HUES6 (cell line): ENCODE data around the gene TTC19.

Experiments used
- H3K27ac ChIP-seq: 2 replicates; pipeline ENCODE4 v1.7.0; 2013; ENCODE audit warnings: low read depth, mild to moderate bottlenecking, low read length, inconsistent platforms
- H3K27me3 ChIP-seq: 2 replicates; pipeline ENCODE4 v1.6.1; 2013; ENCODE audit warnings: low read length; ENCODE audit not compliant: control insufficient read depth, insufficient read depth
- H3K36me3 ChIP-seq: 2 replicates; pipeline ENCODE4 v1.6.1; 2013; ENCODE audit warnings: low read length; ENCODE audit not compliant: control insufficient read depth, insufficient read depth
- H3K4me1 ChIP-seq: 2 replicates; pipeline ENCODE4 v1.6.1; 2013; ENCODE audit warnings: low read length; ENCODE audit not compliant: control insufficient read depth, insufficient read depth
- H3K4me3 ChIP-seq: 2 replicates; pipeline ENCODE4 v1.5.1; 2013; ENCODE audit warnings: low read depth, low read length
- H3K9ac ChIP-seq: one replicate; pipeline ENCODE4 v1.6.1; 2013; ENCODE audit warnings: mild to moderate bottlenecking, low read length
- H3K9me3 ChIP-seq: 2 replicates; pipeline ENCODE4 v1.6.1; 2013; ENCODE audit warnings: low read depth, low read length; ENCODE audit not compliant: control insufficient read depth, insufficient read depth

TTC19 gene

DNA sequence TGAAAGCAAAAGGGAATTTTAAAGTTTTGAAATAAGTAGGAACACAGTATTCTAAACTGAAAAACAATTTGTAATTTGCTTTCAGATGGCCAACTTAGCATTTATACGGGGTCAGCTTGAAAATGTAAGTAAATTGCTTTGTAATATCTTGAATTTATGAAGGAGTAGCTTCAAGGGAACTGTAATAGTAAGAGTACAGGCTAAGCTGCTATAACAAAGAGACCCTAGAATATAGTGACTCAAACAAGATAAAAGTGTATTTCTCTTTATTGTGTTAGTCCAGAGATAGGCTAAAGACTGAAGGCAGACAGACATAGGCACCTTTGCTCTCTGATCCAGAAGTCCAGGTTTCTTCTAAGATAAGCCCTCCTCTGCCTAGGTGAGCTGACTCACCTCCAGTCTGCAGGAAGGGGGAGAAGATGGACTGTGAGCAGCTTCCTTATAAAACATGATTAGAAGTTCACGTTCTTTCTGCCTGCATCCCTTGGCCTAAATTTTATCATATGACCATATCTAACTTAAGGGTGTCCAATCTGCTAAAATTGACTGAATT, 3.2 kb downstream of the TTC19 start:
- Histone ChIP-seq H3K9me3 (peaks cover 8% of the 10 kb centered on the region), H3K27me3 (no peaks in the 10 kb centered on the region), H3K36me3 (peaks cover 70% of the 10 kb centered on the region)

DNA sequence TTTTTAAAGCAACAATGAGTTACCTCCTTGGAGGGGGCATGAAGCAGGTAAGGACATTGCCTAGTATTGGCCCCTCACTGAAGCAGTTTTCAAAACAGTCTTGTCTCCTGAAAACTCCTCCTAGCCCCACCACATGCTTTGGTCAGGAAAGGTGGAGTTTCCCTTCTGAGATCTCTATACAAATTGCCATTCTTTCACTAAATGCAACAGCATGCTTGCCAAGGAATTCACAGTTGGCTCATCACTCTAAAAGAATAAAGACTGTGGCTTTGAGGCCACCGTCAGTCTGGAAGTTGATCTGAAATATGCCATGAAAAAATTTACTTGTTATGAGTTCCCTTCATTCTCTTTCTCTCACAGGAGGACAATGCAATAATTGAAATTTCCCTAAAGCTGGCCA, 4.2 kb downstream of the TTC19 start:
- Histone ChIP-seq H3K9ac (no peak overlapping the region), H3K36me3 (peaks cover 80% of the 10 kb centered on the region), H3K27me3 (no peaks in the 10 kb centered on the region), H3K4me1 (peaks cover 3% of the 10 kb centered on the region; the same call in 1 of the 2 replicates), H3K27ac (no peak overlapping the region), H3K9me3 (peaks cover 8% of the 10 kb centered on the region), H3K4me3 (no peak overlapping the region)

More for the DNA sequence above, 3.2 kb downstream of the TTC19 start:
- H3K27ac ChIP-seq = no peak overlapping the region
- no peak overlapping the region for H3K9ac ChIP-seq
- no peak overlapping the region for H3K4me3 ChIP-seq
- H3K4me1 ChIP-seq = peaks cover 3% of the 10 kb centered on the region; the same call in 1 of the 2 replicates

DNA sequence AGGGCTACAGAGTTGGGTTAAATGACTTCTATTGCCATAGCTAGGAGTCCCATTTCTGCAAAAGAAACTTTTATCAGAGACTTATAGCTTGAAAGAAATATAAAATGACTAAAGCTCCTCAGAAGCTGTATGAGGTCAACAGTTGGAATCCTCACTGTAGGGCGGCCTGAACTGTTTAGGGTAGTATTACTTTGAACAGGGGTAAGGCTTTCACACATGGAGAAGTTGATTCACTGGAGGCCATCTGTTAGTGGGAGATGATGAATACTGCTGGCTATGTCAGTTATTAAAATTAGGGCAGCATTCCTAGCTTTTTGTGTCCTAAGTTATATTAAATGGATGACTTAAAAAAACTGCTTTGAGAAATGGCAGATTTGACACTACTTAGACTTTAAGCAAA, 6.0 kb downstream of the TTC19 start:
- peaks cover 92% of the 10 kb centered on the region for H3K36me3 ChIP-seq
- H3K9ac ChIP-seq = no peak overlapping the region
- peaks cover 8% of the 10 kb centered on the region for H3K9me3 ChIP-seq
- peaks cover 3% of the 10 kb centered on the region; the same call in 1 of the 2 replicates for H3K4me1 ChIP-seq
- H3K4me3 ChIP-seq = no peak overlapping the region
- H3K27me3 ChIP-seq = no peaks in the 10 kb centered on the region
- no peak overlapping the region for H3K27ac ChIP-seq

DNA sequence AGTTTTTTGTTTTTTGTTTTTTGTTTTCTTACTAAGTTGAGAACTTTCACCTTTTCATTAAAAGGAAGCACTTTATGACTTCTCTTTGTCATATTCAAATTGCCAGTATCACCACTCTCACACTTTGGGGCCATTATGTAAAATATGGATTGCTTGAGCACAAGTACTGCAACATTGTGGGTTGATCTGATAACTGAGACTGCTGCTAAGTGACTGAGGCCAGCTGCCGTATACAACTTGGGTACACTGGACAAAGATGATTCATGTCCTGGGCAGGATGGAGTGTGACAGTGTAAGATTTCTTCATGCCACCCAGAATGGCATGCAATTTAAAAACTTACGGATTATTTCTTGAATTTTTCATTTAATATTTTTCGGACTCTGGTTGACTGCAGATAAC, 7.8 kb downstream of the TTC19 start:
- Histone ChIP-seq H3K9me3 (no peaks in the 10 kb centered on the region), H3K27ac (no peak overlapping the region), H3K4me3 (no peak overlapping the region), H3K4me1 (peaks cover 3% of the 10 kb centered on the region; the same call in 1 of the 2 replicates), H3K36me3 (peaks cover 93% of the 10 kb centered on the region), H3K9ac (no peak overlapping the region), H3K27me3 (no peaks in the 10 kb centered on the region)

DNA sequence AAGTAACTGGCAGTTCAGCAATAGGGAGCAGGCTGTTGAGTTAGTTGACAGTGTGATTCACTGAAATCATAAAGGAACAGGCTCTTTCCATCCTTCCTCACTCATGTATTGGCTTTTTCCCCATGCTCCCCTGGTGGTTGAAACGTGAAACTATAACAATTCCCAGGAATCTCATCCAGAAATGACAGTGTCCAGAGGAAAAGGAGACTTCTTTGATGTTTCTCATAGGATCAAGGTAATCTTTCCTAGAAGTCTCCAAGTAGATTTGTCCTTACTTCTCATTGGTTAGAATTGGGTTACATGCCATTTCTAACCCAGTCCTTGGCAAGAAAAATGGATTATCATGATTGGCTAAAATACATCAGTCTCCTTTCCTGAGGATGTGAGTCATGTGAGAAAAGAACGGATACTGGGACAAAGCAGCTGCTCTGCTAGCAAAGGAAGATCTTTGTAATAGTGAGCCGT, 14.4 kb downstream of the TTC19 start:
- H3K9ac ChIP-seq = no peak overlapping the region
- H3K4me1 ChIP-seq = peaks cover 3% of the 10 kb centered on the region; the same call in 1 of the 2 replicates
- no peak overlapping the region for H3K4me3 ChIP-seq
- H3K27me3 ChIP-seq = no peaks in the 10 kb centered on the region
- peaks cover 77% of the 10 kb centered on the region for H3K36me3 ChIP-seq
- no peak overlapping the region for H3K27ac ChIP-seq
- H3K9me3 ChIP-seq = no peaks in the 10 kb centered on the region

DNA sequence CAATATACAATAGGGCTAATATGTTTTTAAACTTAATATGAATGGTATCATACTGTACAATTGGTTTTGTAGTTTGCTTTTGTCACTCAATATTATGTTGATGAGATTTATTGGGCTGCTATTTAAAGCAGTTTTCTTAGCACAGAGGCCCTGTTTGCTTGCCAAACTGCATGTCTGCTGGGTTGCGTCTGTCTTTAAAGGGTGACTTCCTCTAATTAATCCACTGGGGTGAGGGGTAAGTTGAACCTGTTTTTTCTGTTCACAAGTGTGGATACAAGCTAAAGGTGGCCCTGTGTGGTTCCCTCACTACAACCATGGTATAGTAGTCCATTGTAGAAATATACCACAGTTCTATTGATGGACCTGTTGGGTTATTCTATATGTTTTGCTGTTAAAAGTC, 19.7 kb downstream of the TTC19 start:
- H3K4me1 ChIP-seq = no peaks in the 10 kb centered on the region
- no peak overlapping the region for H3K4me3 ChIP-seq
- no peaks in the 10 kb centered on the region for H3K9me3 ChIP-seq
- H3K27ac ChIP-seq = no peak overlapping the region
- no peak overlapping the region for H3K9ac ChIP-seq
- no peaks in the 10 kb centered on the region for H3K27me3 ChIP-seq
- H3K36me3 ChIP-seq = peaks cover 80% of the 10 kb centered on the region

DNA sequence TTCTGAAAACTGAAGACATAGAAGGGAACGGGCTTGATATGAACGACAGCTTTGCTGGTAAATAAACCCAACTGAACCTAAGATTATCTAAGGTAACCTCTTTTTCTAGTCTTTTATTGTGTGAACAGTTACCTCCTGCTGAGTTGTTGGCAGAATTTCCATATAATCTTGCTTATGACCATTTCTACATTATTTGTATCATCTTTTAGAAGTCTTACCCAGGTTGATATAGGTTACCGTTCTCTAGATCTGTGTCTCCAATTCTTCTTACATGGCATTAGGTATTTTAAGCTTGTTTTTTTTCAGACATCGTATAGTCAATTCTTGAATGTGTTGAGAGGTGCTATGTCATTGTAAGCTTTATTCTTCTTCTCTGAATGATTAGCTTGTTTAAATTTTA, 24.3 kb downstream of the TTC19 start:
- no peak overlapping the region for H3K4me3 ChIP-seq
- H3K9ac ChIP-seq = no peak overlapping the region
- H3K4me1 ChIP-seq = no peaks in the 10 kb centered on the region
- peaks cover 94% of the 10 kb centered on the region for H3K36me3 ChIP-seq
- H3K9me3 ChIP-seq = no peaks in the 10 kb centered on the region
- no peak overlapping the region for H3K27ac ChIP-seq
- H3K27me3 ChIP-seq = no peaks in the 10 kb centered on the region

DNA sequence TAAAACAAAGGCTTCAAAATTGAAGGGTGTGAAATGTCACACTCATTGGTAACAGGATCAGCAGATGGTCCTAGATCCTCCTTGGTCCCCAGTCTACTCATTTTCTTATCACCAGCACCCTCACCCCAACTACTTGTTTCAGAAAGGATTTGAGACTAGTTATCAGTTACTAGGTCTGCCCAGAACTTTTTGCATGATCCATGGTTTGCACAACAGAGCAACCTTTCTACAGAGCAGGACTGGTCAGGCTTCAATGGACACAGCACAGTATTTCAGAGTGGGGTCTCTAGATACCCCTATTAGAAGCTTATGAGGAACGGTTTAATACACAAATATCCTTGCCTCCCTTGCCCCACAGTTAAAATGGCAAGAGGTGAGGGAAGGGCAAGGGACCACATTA, 25.6 kb downstream of the TTC19 start:
- no peak overlapping the region for H3K4me3 ChIP-seq
- H3K36me3 ChIP-seq = peaks cover 95% of the 10 kb centered on the region
- no peaks in the 10 kb centered on the region for H3K9me3 ChIP-seq
- H3K4me1 ChIP-seq = no peaks in the 10 kb centered on the region
- H3K9ac ChIP-seq = no peak overlapping the region
- H3K27ac ChIP-seq = no peak overlapping the region
- no peaks in the 10 kb centered on the region for H3K27me3 ChIP-seq

DNA sequence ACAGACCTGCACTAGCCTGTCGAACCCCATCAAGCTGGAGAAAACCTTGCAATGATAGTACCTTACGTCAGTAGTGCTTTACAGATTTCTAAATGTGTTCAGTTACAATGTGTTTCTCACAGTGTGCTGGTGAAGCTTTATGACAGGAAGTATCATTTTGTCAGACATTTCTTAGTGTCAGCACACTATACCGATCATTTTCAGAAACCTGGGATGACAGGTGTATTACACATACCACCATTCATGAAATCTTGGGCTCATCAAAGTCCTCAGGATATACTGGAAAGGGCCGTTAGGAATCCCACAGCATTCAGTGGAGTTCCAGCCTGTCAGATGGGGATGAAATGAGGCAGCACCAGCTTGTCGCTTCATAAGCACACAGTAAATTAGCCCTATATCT, 27.3 kb downstream of the TTC19 start:
- Histone ChIP-seq H3K9ac (no peak overlapping the region), H3K36me3 (peaks cover 97% of the 10 kb centered on the region), H3K27ac (no peak overlapping the region)

DNA sequence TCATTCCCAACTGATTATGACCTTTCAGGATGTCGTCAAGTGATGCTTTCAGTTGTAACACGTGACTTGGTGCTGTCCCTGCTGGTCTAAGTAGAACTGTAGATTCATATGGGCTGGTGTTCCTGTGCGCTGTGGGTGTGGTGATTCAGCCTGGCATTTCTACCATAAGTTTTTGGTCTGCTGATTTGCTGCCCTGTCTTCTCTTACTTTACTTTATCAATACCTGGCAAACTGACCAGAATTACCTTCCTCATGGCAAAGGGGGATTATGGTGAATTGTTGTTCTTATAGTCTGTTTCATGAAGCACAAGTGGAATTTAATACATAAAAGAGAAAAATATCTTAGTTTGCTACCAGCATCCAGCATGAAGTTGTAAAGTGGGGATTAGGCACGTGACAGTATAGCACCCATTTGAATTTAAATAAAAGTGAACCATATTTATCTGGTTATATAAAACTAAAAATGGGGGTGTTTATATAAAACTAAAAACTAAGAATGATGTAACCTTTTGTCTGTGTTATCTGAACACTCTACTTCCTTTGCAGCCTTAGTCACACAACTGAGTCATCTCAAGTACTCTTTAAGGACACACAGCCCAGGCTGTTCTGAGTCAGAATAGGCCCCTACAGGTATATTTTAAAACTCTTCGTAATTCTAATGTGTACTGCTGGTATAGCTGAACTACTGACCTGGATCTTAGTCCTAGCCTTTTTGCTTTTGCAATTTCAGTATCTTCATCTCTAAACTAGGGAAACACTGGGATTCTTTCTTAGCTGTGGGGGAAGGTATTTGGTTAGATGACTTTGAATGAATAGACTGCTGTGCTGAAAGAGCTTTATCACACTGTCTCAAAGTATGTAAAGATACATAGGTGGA, 28.3 kb downstream of the TTC19 start:
- no peak overlapping the region for H3K4me3 ChIP-seq
- H3K9me3 ChIP-seq = no peaks in the 10 kb centered on the region
- no peak overlapping the region for H3K9ac ChIP-seq
- no peaks in the 10 kb centered on the region for H3K27me3 ChIP-seq
- H3K27ac ChIP-seq = no peak overlapping the region; the same call in 1 of the 2 replicates
- no peaks in the 10 kb centered on the region for H3K4me1 ChIP-seq
- peaks cover 96% of the 10 kb centered on the region for H3K36me3 ChIP-seq

More for the DNA sequence above, 27.3 kb downstream of the TTC19 start:
- Histone ChIP-seq H3K4me3 (no peak overlapping the region), H3K4me1 (no peaks in the 10 kb centered on the region), H3K27me3 (no peaks in the 10 kb centered on the region), H3K9me3 (no peaks in the 10 kb centered on the region)

DNA sequence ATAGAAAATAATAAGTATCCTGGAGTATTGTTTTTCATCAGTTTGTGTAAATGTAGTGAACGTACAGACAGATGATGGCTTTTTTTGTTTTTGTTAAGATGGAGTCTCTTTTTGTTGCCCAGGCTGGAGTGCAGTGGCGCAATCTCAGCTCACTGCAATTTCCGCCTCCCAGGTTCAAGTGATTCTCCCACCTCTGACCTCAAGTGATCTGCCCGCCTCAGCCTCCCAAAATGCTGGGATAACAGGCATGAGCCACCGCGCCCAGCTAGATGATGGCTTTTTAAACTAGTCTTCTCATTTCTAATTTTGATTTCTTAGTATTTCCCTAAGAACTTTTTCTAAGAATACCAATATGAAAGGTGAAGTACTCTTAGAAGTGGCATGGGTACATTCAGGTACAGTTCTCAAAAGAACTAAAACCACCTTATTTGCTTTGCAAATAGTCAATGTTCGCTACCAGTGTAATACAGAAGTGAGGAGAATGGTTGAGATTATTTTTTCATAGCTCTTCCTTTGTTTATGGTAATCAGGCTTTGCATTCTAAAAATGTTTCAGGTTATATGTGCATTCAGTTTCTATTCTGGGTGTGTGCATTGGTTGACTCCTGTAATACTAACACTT, 34.2 kb downstream of the TTC19 start:
- no peak overlapping the region for H3K4me3 ChIP-seq
- H3K9ac ChIP-seq = no peak overlapping the region
- H3K27me3 ChIP-seq = no peaks in the 10 kb centered on the region
- H3K36me3 ChIP-seq = peaks cover 95% of the 10 kb centered on the region
- H3K9me3 ChIP-seq = no peaks in the 10 kb centered on the region
- H3K4me1 ChIP-seq = no peaks in the 10 kb centered on the region; the same call in 1 of the 2 replicates
- no peak overlapping the region for H3K27ac ChIP-seq
